NK-92 treated with Interleukin-12 subunit alpha and Interleukin-12 subunit beta, amount 100 ng/mL, for 24 hours (cell line): ENCODE measurements around the gene KRT6A.

Source experiments
- DNase-seq: peaks from one replicate; lab custom pipeline; 2025; lab: John Stamatoyannopoulos, UW

Gene KRT6A

DNA sequence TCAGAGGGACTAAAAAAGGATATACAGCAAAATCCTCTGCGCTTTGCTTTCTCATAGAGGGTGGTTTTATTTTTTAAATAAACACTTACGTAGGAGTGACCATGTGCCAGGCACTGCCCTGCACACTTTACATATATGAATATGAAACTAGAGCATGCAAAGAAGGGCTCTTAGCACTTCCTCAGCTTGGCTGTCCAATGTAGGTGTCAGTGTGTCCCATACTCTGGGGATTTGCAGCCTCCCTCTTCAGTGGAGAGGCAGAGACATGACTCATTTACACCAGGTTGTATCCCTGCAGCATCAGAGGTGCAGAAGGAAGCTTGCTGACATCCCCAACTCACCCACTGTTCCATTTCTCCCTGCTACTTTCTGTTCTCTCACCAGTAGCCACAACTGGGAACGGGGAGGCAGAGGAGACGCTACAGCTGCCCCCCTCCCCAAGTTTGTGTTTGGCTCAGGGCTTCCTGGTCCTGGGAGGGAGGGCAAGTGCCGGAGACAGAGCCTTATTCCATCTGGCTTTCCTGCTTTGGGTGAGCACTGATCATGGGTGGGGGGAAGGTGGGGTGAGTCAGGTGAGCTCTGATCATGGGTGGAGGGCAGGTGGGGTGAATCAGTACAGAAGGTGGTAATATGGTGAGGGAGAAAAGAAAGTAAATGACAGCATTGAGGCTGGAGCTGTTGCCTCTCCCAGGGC lies 32.0 kb upstream of the KRT6A start:
- no peak for DNase-seq

- DNase-seq: no peak
Measured at GRCh38 chr12:52524241-52524897, 31.3 kb upstream of the KRT6A start.

DNA sequence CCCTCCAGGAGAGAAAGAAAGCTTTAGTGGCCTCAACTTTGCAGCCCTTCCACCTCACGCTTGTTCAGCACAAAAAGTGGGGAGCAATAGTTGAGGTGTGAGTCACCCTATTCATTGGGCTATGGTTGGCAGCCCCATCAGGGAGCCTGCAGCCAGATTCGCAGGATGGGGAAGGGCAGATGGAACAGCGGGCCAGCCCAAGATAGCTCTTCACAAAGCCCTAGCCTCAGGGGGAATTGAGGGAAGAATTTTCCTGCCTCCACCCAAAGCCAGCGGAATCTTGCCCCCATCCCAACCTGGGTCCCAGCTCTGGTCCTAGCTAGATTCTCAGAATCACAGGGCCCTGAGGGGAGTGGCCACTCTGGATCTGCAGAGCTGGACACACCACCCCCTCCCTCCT lies 30.8 kb upstream of the KRT6A start:
- DNase-seq: no peak

DNA sequence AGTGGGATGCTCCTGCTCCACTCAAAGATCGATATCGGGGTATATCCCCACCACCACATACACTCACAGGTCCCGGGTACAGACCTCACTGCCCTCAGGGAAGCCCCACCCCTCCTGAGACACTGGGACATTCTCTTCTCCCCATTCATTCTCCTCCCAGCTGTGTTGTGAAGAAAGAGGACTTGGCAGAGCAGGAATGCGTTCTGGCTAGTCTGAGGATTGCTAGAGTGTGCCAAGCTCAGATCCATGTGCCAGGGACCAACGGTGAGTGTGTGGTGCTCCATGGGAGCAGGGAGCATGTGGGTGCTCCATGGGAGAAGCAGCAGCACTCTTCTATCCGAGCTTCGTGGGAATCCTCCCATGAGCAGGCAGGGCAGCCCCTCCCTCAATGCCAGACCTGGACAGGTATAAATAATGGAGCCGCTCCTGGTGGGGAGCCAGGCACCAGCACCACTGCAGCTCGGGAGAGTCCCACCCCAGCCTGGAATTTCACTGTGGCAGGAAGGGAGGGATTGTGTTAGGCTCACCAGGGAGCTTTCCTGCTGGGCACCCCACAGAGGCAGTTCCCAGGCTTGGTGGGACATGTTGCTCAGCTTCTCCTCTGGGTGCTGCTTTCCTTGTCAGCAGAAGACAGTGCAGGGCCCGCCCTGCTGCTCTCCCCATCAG lies 29.4 kb upstream of the KRT6A start:
- no peak for DNase-seq

- DNase-seq: no peak
Measured at GRCh38 chr12:52521568-52522266, 28.7 kb upstream of the KRT6A start.

- DNase-seq: no peak
Measured at GRCh38 chr12:52521175-52521567, 28.1 kb upstream of the KRT6A start.

GRCh38 chr12:52519826-52520662 lies 27.0 kb upstream of the KRT6A start, which contains the start of gene KRT5:
TSS of gene KRT5 (minus strand) at chr12:52520394. CDS start at chr12:52520296, 98 bp downstream.
- no peak for DNase-seq

- DNase-seq: no peak
Measured at GRCh38 chr12:52519387-52519703, 26.3 kb upstream of the KRT6A start.

DNA sequence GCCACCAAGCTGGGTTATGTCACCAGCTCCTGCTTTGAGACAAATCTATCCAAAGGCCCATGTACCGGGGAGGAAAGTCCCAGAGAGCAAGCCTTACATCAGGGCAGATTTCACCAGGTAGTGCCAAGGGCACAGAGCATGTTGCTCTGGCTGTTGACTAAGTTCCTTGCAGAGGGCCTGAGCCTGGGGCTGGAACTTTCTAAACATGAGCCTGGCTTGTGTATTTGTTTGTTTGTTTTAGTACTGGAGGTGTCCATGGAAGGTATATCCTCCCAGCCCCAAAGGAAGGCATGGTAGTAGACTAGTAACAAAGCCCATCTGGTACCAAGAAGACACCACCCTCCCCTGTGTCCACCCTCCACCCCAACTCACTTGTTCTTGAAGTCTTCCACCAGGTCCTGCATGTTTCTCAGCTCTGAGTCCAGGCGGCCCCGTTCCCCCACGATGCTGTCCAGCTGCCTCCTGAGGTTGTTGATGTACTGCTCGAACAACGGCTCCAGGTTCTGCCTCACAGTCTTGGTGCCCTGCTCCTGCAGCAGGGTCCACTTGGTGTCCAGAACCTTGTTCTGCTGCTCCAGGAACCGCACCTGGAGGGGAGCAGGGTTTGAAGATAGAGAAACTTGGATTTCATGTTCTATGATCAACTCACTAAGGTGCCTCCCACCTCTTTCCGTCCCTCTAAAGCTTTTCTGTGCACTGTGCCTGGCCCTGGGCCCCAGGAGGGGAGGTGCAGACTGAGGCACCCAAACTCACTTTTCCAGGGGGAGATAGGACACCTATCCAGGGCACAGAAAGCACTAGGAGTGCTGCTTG lies 25.7 kb upstream of the KRT6A start:
- DNase-seq: no peak

DNA sequence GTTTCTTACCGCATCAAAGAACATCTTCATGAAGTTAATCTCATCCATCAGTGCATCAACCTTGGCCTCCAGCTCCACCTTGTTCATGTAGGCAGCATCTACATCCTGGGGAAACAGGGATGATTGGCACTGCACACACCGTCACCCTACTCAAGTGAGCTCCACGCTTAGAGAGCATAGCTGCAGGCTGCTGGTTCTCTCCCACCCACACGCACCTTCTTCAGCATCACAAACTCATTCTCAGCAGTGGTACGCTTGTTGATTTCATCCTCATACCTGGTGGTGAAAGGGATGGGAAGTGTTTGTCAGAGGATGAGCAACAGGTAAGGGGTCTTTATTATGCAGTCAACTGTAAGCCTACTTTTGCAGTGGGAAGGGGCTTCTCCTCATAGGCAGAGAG lies 24.8 kb upstream of the KRT6A start:
- no peak for DNase-seq

GRCh38 chr12:52517005-52517835 lies 24.2 kb upstream of the KRT6A start:
- DNase-seq: no peak

DNA sequence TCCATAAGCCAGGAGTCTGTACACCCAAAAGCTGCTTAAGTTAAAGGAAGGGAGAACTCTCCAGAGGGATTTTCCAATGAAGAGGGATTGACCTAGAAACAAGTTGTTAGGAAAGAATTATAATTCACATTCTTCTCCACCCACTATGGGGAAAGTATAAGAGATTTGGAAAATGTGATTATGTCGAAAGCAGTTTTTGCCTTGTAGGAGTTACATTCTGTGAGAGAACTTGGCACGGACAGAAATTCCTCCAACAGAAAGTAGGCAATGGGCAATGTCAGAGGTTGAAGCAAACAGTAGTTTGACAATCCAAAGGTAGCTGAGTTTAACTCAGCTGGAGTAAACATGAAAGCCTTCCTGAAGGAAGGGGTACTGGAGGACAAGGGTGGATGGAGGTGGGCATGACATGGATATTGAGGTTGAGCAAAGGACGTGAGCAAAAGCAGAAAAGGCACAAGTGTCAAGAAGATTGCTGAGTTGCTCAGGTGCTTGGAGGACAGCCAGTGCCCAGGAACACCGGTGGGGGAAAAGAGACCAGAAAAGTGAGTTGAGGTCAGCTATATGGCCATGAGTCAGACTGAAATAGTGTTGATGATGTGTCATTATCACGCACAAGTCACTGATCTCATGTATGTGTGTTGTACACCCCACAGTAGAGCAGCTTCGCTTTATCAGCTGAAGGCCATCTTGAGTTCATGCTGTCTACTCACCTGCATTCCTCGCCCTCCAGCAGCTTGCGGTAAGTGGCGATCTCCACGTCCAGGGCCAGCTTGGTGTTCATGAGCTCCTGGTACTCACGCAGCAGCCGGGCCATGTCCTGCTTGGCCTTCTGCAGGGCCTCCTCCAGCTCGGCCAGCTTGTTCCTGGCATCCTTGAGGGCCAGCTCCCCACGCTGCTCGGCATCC lies 23.1 kb upstream of the KRT6A start:
- no peak for DNase-seq

DNA sequence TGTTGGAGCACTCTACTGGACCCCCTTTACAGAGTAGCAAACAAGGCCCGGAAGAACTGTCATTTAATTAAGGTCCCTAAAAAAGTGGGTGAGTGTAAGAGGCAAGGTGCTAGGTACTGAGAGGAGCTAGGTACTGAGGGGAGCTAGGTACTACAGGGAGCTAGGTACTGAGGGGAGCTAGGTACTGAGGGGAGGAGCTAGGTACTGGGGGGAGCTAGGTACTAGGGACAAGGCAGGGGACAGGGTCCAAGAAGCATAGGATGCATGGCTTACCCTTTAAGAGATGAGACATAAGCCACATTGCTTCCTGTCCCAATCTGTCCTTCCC lies 22.2 kb upstream of the KRT6A start:
- no peak for DNase-seq

DNA sequence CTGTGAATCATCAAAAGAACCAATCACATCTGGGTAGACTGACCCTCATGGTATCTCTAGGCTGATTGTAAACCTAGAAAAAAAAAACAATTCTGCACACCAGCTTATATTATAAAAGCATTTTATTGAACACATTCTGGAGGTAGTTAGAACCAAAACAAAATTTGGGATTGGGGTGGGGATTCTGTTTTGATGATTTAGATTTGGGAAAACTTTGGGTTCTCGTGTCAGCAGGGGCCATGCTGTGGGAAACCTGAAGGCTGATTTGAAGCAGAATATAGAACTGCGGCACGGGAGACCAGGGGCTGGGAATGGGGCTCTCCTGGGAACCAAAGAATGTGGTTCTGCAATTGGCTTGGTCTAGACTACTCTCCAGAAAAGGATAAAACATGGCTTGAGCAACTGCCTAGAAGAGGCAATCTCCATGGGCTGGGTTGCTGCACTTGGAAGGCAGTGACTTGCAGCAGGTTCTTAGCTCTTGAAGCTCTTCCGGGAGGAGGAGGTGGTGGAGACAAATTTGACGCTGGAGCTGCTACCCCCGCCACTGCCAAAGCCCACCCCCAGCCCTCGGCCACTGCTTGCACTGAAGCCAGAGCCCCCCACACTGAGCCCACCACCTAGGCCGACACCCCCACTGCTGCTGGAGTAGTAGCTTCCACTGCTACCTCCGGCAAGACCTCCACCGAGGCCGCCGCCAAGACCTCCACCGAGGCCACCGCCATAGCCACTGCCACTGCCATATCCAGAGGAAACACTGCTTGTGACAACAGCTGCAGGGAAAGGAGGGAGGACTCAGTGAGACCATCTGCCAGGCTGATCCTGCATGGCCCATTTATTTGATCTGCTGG lies 21.6 kb upstream of the KRT6A start:
- DNase-seq: no peak

DNA sequence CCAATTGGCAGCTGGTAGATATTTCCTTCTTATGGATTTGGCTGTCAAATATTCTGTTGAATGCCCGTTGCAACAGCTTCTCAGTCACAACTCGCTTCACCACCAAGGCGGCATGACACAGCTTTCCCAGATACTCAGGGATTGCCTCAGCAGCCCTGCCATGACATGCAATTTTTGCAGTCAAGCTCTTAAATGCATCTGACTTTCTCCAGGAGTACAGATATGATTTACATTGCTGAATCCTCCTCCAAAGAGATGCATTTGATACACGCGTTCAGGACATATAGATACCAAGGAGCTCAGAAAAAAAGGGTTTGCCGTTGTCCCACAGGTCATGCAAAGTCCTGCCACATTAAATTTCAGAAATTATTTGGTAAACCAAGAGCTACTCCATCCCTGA lies 20.7 kb upstream of the KRT6A start:
- DNase-seq: no peak

- no peak for DNase-seq
Measured at GRCh38 chr12:52508211-52508610, 15.2 kb upstream of the KRT6A start.

- no peak for DNase-seq
Measured at GRCh38 chr12:52506858-52507715, 14.0 kb upstream of the KRT6A start.
